Stimulated activated CD8-positive, alpha-beta memory T cell treated with anti-CD3 and anti-CD28 coated beads, Interleukin-12 subunit alpha, Interleukin-12 subunit beta, amount 100 ng/mL, for 1 hour (primary cell): ENCODE data around the gene PRKG1.

Experiments
- DNase-seq: peaks from one replicate; pipeline ENCODE4 v3.0.0-alpha.2; 2020; ENCODE audit warnings: low read depth

PRKG1 gene

DNA sequence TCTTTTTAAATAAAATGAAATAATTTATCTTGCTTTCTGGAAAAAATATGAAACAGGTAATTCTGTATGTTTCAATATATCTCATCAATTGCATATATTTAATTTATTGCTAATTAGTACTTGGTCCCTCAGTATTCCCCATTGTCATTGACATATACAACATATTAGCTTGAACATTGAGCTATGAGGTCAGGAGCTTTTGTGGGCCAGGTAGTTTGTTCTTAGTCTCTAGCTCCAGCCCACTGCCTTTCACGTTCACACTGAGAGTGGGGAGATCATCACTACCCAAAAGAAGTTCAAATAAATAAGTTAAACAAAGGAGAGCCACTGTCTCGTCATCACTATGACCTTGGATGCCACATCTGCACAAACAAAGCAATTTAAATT lies 1185.1 kb downstream of the PRKG1 start:
- DNase-seq: no peak

- DNase-seq: no peak
Observed at GRCh38 chr10:52261362-52261761, 1187.1 kb downstream of the PRKG1 start.

GRCh38 chr10:52265131-52265926 lies 1191.0 kb downstream of the PRKG1 start:
- DNase-seq: no peak

- no peak for DNase-seq
Observed at GRCh38 chr10:52266858-52267257, 1192.6 kb downstream of the PRKG1 start.

GRCh38 chr10:52268790-52269189 lies 1194.5 kb downstream of the PRKG1 start:
- DNase-seq: no peak

DNA sequence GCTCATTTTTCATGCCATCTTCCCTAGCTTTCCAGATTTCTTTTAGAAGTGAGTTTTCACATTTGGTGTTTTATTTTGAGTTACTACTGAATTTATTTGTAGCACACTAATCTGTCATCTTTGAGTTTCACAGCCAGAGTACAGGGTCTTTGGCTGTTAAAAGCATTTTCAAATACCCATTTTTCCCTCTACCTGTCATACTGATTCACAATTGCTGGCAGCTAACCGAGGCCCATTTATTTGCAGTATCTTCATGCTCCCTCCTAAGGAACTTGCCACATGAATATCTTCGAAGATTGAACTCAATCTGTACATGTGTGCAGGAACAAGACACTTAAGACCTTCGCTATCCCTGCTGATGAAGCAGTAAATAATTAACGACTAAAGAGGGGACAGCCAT lies 1194.9 kb downstream of the PRKG1 start:
- no peak for DNase-seq

GRCh38 chr10:52276163-52276562 lies 1201.9 kb downstream of the PRKG1 start:
- DNase-seq: no peak

DNA sequence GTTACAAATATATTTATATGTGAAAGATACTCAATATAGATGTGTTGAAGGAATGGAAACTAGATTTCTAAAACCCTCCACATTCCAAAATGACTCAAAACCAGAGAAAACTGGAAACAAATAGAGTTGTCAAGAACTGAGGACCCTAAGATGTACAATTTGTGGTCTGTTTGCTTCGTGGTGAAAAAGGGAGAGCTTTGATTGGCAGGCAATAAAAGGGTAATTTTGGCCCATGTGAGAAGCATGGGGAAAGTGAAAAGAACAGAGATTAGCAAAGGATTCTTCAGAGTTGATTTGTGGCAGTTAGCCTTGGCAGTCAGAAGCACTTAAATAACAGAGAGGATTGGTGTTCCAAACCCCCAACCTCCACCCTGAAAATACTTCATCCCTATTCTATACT lies 1202.7 kb downstream of the PRKG1 start:
- DNase-seq: no peak

DNA sequence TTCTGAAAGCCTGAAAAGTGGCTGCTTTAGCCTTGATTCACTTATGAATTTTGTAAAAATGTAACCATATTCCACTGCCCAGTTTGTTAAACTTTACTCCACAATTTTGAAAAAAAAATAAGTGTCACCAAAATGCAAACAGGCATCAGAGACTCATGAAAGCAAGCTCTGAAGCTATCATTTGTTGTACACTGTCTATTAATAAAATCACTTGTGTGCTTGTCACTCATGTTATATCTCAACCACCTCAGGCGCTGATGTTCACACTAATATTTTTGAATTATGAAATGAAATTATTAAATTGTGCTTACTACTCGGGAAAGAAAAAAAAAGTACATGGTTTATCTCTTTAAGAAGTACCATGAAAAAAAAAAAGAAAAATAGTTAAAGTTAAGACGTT lies 1205.3 kb downstream of the PRKG1 start:
- no peak for DNase-seq

- DNase-seq: no peak
Observed at GRCh38 chr10:52280051-52280450, 1205.8 kb downstream of the PRKG1 start.

- no peak for DNase-seq
Observed at GRCh38 chr10:52283174-52283573, 1208.9 kb downstream of the PRKG1 start.

DNA sequence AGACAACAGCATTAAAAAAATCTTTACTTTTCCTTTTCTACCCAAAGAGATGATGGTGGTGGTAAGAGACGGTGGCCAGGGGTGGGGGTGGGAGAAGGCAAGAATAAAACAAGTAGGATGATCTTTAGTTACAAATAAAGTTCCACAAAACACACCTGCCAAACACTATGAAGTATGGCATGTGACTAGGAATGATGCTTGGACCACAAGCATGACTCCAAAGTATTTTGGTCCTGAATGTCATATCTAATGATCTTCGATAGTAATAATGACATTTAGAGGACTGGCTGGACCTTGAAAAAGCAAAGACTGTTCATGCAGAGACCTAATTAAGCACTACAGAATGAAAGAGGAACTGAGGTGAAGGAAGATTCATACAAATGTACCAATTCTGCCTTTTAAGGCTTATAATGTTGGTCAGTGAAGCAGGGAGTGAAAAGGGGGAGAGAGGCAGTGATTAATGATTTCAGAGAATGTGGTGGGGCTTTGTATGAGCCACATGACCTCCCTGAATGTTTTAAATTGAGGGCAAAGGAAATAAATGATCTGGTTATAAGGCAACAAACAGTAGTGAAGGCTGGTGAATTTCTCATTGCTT lies 1210.2 kb downstream of the PRKG1 start:
- DNase-seq: no peak

GRCh38 chr10:52287866-52288265 lies 1213.6 kb downstream of the PRKG1 start:
- DNase-seq: no peak

GRCh38 chr10:52297747-52298146 lies 1223.5 kb downstream of the PRKG1 start:
- no peak for DNase-seq

GRCh38 chr10:52300599-52301277 lies 1226.5 kb downstream of the PRKG1 start:
- DNase-seq: no peak

DNA sequence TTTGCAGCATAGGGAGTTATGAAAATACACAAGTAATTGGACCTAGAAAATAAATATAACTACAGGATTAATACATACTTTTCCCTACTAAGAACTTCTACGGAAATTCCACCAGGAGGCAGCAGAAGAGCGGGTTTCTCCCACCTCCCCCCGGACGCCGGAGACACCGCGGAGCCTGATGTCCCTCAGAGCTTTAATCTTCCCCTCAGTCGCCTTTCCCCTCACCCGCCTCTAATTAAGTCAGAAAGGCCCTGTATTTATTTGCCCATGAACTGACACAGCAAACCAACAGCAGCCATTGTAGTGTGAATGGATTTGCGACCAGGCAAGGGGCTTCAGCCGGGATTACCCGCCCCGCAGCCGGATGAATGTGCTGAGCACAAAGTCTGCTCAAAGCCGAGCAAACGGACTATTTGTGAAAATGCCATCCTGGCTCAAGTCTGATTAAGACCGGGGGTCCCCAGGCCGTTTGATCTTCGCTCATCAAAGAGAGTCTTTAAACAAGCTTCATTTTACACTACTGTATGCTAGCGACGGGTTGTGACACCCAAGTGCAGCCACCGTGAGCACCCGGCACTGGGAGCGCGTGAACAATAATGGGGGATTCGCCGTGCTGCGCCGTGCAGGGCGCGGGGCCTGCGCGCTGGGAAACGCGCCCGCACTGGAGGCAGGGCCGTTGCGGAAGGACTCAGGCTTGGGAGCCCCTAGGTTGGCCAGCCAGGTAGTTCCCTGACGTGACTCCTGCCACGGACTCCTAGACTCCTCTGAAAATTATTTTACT lies 1234.2 kb downstream of the PRKG1 start:
- DNase-seq: no peak

- DNase-seq: no peak
Observed at GRCh38 chr10:52312942-52313255, 1238.6 kb downstream of the PRKG1 start.

DNA sequence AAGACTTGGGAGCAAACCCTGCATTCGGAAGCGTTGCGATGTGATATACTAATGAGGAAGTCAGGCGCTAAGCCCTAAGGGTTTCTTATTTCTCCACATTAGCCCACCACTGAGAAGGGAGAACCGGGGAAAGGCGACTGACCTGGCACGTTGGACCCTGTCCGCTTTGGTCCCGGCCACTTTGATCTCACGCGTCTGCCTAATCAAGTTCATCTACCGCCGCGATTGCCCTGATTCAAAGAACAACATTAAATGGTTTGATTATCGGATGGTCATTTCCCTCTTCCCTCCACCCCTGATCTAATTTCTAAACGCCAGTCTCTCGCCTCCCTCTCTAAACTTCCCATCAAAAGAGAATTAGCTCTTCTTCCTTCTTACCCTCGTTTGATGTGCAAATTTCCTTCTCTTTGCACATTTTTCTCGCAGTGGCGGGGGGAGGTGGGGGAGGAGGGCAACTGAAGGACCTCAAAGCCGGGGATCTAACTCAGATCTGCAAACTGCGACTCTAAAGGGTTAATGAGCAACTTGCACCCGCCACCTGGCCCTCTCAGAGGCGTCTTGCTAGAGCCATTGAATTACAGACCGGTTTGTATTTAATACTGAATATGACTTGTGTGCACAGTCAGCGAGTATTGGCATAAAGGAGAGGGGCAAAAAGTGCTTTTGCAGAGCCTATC lies 1239.1 kb downstream of the PRKG1 start:
- DNase-seq: no peak

GRCh38 chr10:52313933-52314821 lies 1239.9 kb downstream of the PRKG1 start, which contains the start of gene DKK1:
Gene DKK1 (plus strand): TSS chr10:52314281. CDS start chr10:52314435, 154 bp downstream.
- no peak for DNase-seq

DNA sequence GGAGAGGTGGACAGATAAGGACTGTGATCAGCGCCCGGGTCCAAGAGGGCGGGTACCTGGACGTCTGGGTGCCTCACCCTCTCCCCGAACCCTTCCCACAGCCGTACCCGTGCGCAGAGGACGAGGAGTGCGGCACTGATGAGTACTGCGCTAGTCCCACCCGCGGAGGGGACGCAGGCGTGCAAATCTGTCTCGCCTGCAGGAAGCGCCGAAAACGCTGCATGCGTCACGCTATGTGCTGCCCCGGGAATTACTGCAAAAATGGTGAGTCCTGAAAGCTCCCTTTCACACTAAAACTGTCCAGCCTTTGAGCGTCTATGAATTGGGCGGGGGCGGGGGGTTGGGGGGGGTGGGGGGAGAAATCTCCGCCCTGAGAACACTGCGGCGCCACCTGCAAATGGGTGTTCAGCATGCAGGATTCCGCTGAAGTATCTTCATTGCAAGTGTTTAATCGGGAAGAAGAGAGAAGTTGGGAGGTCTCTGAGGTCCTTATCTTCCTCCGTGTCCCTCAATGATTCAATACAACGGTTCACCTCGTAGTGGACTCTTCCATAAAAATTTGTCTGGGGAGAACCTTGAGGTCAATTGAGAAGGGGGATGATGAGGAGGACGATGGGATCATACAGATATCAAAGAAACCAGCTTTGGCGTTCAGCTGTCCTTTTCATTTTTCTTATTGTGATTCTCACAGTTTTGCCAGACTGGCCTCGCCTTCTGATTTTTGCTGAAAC lies 1240.7 kb downstream of the PRKG1 start:
- DNase-seq: no peak
